ENCODE measurements around the gene QRICH2.
"Not testable (repeated sequence)": the region's sequence is repeated elsewhere in the genome, so short reads cannot be mapped to it uniquely, and the experiment has no call there.

Gene QRICH2

GRCh38 chr17:76307966-76308338, at the start of gene QRICH2:
TSS of gene QRICH2 (minus strand) at chr17:76308276. CDS start at chr17:76307998, 278 bp downstream.
- DNase-seq: no peak

GRCh38 chr17:76357597-76358158, 49.6 kb upstream of the QRICH2 start:
- DNase-seq: no peak

GRCh38 chr17:76356803-76357456, 48.9 kb upstream of the QRICH2 start:
- no peak for DNase-seq

- no peak for DNase-seq
These were observed 46.8 kb upstream of the QRICH2 start for GRCh38 chr17:76354747-76355310.

GRCh38 chr17:76354317-76354729, 46.2 kb upstream of the QRICH2 start:
- no peak for DNase-seq

GRCh38 chr17:76353599-76354316, 45.7 kb upstream of the QRICH2 start, which contains the start of gene PRPSAP1:
TSS of gene PRPSAP1 (minus strand) at chr17:76353916. CDS start at chr17:76353703, 213 bp downstream.
- peak; percentile 87 for DNase-seq

GRCh38 chr17:76353004-76353598, 45.0 kb upstream of the QRICH2 start:
- DNase-seq: no peak

GRCh38 chr17:76351526-76352071, 43.5 kb upstream of the QRICH2 start:
- DNase-seq: no peak

- DNase-seq: no peak
These were observed 42.4 kb upstream of the QRICH2 start for GRCh38 chr17:76350463-76350862.

- not testable (repeated sequence) for DNase-seq
These were observed 38.9 kb upstream of the QRICH2 start for GRCh38 chr17:76346936-76347335.

GRCh38 chr17:76345377-76345974, 37.4 kb upstream of the QRICH2 start:
- peak; percentile 68 for DNase-seq

- DNase-seq: no peak
These were observed 35.0 kb upstream of the QRICH2 start for GRCh38 chr17:76343106-76343505.

GRCh38 chr17:76341301-76341700, 33.2 kb upstream of the QRICH2 start:
- no peak for DNase-seq

- peak; percentile 32 for DNase-seq
These were observed 29.3 kb upstream of the QRICH2 start for GRCh38 chr17:76337413-76337777.

- no peak for DNase-seq
These were observed 28.8 kb upstream of the QRICH2 start for GRCh38 chr17:76336756-76337412.

- DNase-seq: no peak
These were observed 27.8 kb upstream of the QRICH2 start for GRCh38 chr17:76335716-76336381.

- no peak for DNase-seq
These were observed 25.8 kb upstream of the QRICH2 start for GRCh38 chr17:76333673-76334505.

GRCh38 chr17:76331083-76331482, 23.0 kb upstream of the QRICH2 start:
- no peak for DNase-seq

- DNase-seq: no peak
These were observed 21.6 kb upstream of the QRICH2 start for GRCh38 chr17:76329664-76330063.

- no peak for DNase-seq
These were observed 19.6 kb upstream of the QRICH2 start for GRCh38 chr17:76327696-76328095.

GRCh38 chr17:76326306-76326705, 18.2 kb upstream of the QRICH2 start:
- no peak for DNase-seq
